Astrocyte (in vitro differentiated cells and primary cell): ENCODE measurements around the gene KRT13. TPM values are rescaled to one million over a fixed set of nuclear protein-coding genes. Genes with fewer than 3 reads are reported as not detected.

Experiments used
- DNase-seq: peaks from one replicate; pipeline ENCODE4 v3.0.0-alpha.2; 2010; ENCODE audit warnings: low read depth
- FAIRE-seq: peaks from 2 replicates; lab custom pipeline; 2011; peaks lifted over from hg19 to GRCh38; lab: Jason Lieb, UNC
- H2AFZ ChIP-seq: 2 replicates; pipeline ENCODE4 v1.6.0; 2012; ENCODE audit warnings: low read depth, low read length, inconsistent platforms
- H3K27ac ChIP-seq: 2 replicates; pipeline ENCODE4 v1.5.1; 2011; ENCODE audit warnings: low read depth, low read length, inconsistent platforms
- H3K27me3 ChIP-seq: 2 replicates; pipeline ENCODE4 v1.6.0; 2011; ENCODE audit warnings: low read length, inconsistent platforms; ENCODE audit not compliant: insufficient read depth
- H3K36me3 ChIP-seq: 2 replicates; pipeline ENCODE4 v1.5.1; 2011; ENCODE audit warnings: low read length, inconsistent platforms; ENCODE audit not compliant: insufficient read depth
- H3K4me1 ChIP-seq: 2 replicates; pipeline ENCODE4 v1.5.1; 2011; ENCODE audit warnings: low read length, inconsistent platforms; ENCODE audit not compliant: insufficient read depth
- H3K4me2 ChIP-seq: 2 replicates; pipeline ENCODE4 v1.6.0; 2012; ENCODE audit warnings: low read length, inconsistent platforms
- H3K4me3 ChIP-seq: 2 replicates; pipeline ENCODE4 v1.5.1; 2011; ENCODE audit warnings: low read depth, mild to moderate bottlenecking, low read length, inconsistent platforms; ENCODE audit not compliant: insufficient read depth
- H3K79me2 ChIP-seq: 2 replicates; pipeline ENCODE4 v1.6.0; 2012; ENCODE audit warnings: mild to moderate bottlenecking, low read length, inconsistent platforms; ENCODE audit not compliant: insufficient read depth
- H3K9ac ChIP-seq: 2 replicates; pipeline ENCODE4 v1.6.0; 2012; ENCODE audit warnings: mild to moderate bottlenecking, low read length, inconsistent platforms
- H3K9me3 ChIP-seq: 2 replicates; pipeline ENCODE4 v1.5.1; 2012; ENCODE audit warnings: low read depth, mild to moderate bottlenecking, low read length, inconsistent platforms; ENCODE audit not compliant: insufficient read depth
- H4K20me1 ChIP-seq: 2 replicates; pipeline ENCODE4 v1.6.0; 2012; ENCODE audit warnings: low read length, inconsistent platforms; ENCODE audit not compliant: insufficient read depth
- H3K27ac Mint-ChIP-seq: one replicate; pipeline ENCODE4 v1.8.0; 2021; ENCODE audit warnings: mild to moderate bottlenecking, mixed read lengths; ENCODE audit not compliant: unreplicated experiment
- H3K27me3 Mint-ChIP-seq: one replicate; pipeline ENCODE4 v1.8.0; 2021; ENCODE audit warnings: low read depth, mixed read lengths; ENCODE audit not compliant: unreplicated experiment
- H3K36me3 Mint-ChIP-seq: one replicate; pipeline ENCODE4 v1.8.0; 2021; ENCODE audit warnings: low read depth, mixed read lengths; ENCODE audit not compliant: unreplicated experiment
- H3K4me1 Mint-ChIP-seq: one replicate; pipeline ENCODE4 v1.8.0; 2021; ENCODE audit warnings: low read depth, mixed read lengths; ENCODE audit not compliant: unreplicated experiment
- H3K4me3 Mint-ChIP-seq: one replicate; pipeline ENCODE4 v1.8.0; 2021; ENCODE audit warnings: mild to moderate bottlenecking, moderate library complexity, mixed read lengths; ENCODE audit not compliant: unreplicated experiment
- H3K9me3 Mint-ChIP-seq: one replicate; pipeline ENCODE4 v1.8.0; 2021; ENCODE audit warnings: mild to moderate bottlenecking, mixed read lengths; ENCODE audit not compliant: unreplicated experiment
- CTCF ChIP-seq: IDR thresholded peaks from 2 replicates; pipeline ENCODE4 v1.5.1; 2011; ENCODE audit warnings: low read depth, mild to moderate bottlenecking, inconsistent platforms, low read length, moderate library complexity; ENCODE audit not compliant: insufficient read depth
- EZH2 ChIP-seq: IDR thresholded peaks from 2 replicates; pipeline ENCODE4 v1.6.1; 2012; ENCODE audit warnings: mild to moderate bottlenecking, low read length, inconsistent platforms; ENCODE audit not compliant: insufficient read depth
- total RNA-seq: library from RNA; stranded (reverse); gene quantifications from 2 replicates; pipeline ENCODE4 v1.2.1, GENCODE V29; 2021

KRT13 gene
- total RNA-seq, 1 donor from 2014 or later, result not detected

GRCh38 chr17:41455236-41455635 lies 50.2 kb downstream of the KRT13 start:
- H3K27ac ChIP-seq, result no peak overlapping the region
- Mint-ChIP-seq H3K36me3 (peaks cover 3% of the 10 kb centered on the region), H3K4me3 (no peak overlapping the region), H3K9me3 (peaks cover 20% of the 10 kb centered on the region), H3K27me3 (peaks cover 47% of the 10 kb centered on the region), H3K4me1 (no peaks in the 10 kb centered on the region), H3K27ac (no peak overlapping the region)
- H3K79me2 ChIP-seq, result no peaks in the 10 kb centered on the region
- FAIRE-seq (no peak), DNase-seq (no peak)
- no peaks in the 10 kb centered on the region for H3K4me1 ChIP-seq
- H4K20me1 ChIP-seq, result no peaks in the 10 kb centered on the region
- no peaks in the 10 kb centered on the region for H3K36me3 ChIP-seq
- H3K9ac ChIP-seq, result no peak overlapping the region
- H3K9me3 ChIP-seq, result peaks cover 7% of the 10 kb centered on the region
- H2AFZ ChIP-seq, result no peak overlapping the region
- H3K4me2 ChIP-seq, result no peak overlapping the region
- peaks cover 2% of the 10 kb centered on the region for H3K27me3 ChIP-seq
- no peak overlapping the region for H3K4me3 ChIP-seq
- TF ChIP-seq CTCF (no peak), EZH2 (no peak)

GRCh38 chr17:41453066-41453465 lies 52.3 kb downstream of the KRT13 start:
- DNase-seq (no peak), FAIRE-seq (no peak)
- Histone ChIP-seq H3K27me3 (peaks cover 2% of the 10 kb centered on the region), H2AFZ (no peak overlapping the region), H4K20me1 (no peaks in the 10 kb centered on the region), H3K9me3 (peaks cover 7% of the 10 kb centered on the region), H3K4me3 (no peak overlapping the region), H3K9ac (no peak overlapping the region), H3K27ac (no peak overlapping the region), H3K4me2 (no peak overlapping the region), H3K4me1 (no peaks in the 10 kb centered on the region), H3K36me3 (no peaks in the 10 kb centered on the region), H3K79me2 (no peaks in the 10 kb centered on the region)
- peaks cover 43% of the 10 kb centered on the region for H3K27me3 Mint-ChIP-seq
- no peak for TF ChIP-seq EZH2
- TF ChIP-seq CTCF, result no peak
- no peaks in the 10 kb centered on the region for H3K4me1 Mint-ChIP-seq
- H3K4me3 Mint-ChIP-seq, result no peak overlapping the region
- no peak overlapping the region for H3K27ac Mint-ChIP-seq
- peaks cover 26% of the 10 kb centered on the region for H3K9me3 Mint-ChIP-seq
- peaks cover 3% of the 10 kb centered on the region for H3K36me3 Mint-ChIP-seq

GRCh38 chr17:41452281-41452680 lies 53.1 kb downstream of the KRT13 start:
- Histone ChIP-seq H3K9ac (no peak overlapping the region), H3K27ac (no peak overlapping the region), H3K4me1 (no peaks in the 10 kb centered on the region), H2AFZ (no peak overlapping the region), H3K4me2 (no peak overlapping the region), H3K79me2 (no peaks in the 10 kb centered on the region), H4K20me1 (no peaks in the 10 kb centered on the region), H3K27me3 (peaks cover 2% of the 10 kb centered on the region), H3K4me3 (no peak overlapping the region), H3K9me3 (peaks cover 7% of the 10 kb centered on the region), H3K36me3 (no peaks in the 10 kb centered on the region)
- H3K27me3 Mint-ChIP-seq, result peaks cover 35% of the 10 kb centered on the region
- DNase-seq (no peak), FAIRE-seq (no peak)
- no peak overlapping the region for H3K4me3 Mint-ChIP-seq
- peaks cover 3% of the 10 kb centered on the region for H3K36me3 Mint-ChIP-seq
- H3K4me1 Mint-ChIP-seq, result no peaks in the 10 kb centered on the region
- peaks cover 26% of the 10 kb centered on the region for H3K9me3 Mint-ChIP-seq
- no peak overlapping the region for H3K27ac Mint-ChIP-seq
- TF ChIP-seq EZH2 (no peak), CTCF (no peak)
